GM23338 (cell line): ENCODE measurements around the gene TRMT2A. TPM values are rescaled to one million over a fixed set of nuclear protein-coding genes. Genes with fewer than 3 reads are reported as not detected.

Source experiments
- ATAC-seq: fragments of 200-7000 bp; cut with Tn5 transposase; 3 replicates; pipeline ENCODE4 v1.9.1; 2020
- DNase-seq: peaks from one replicate; pipeline ENCODE4 v3.0.0-alpha.2; 2015; ENCODE audit warnings: low spot score
- H2AFZ ChIP-seq: fragments of 200-600 bp; sonication (generic); 2 replicates; pipeline ENCODE4 v1.8.0; 2016; ENCODE audit warnings: antibody characterized with exemption, mild to moderate bottlenecking, moderate library complexity
- H3F3A ChIP-seq: fragments of 200-600 bp; sonication (generic); replicated peaks from 2 replicates; pipeline ENCODE4 v1.8.0; 2017; ENCODE audit warnings: antibody characterized with exemption, mixed run types, low read depth
- H3K27ac ChIP-seq: fragments of 200-600 bp; sonication (generic); 2 replicates; pipeline ENCODE4 v1.6.1; 2016; ENCODE audit warnings: low read depth
- H3K27me3 ChIP-seq: fragments of 200-600 bp; sonication (generic); 2 replicates; pipeline ENCODE4 v1.8.0; 2016; ENCODE audit warnings: mild to moderate bottlenecking, mixed run types, moderate library complexity; ENCODE audit not compliant: insufficient read depth
- H3K36me3 ChIP-seq: fragments of 200-600 bp; sonication (generic); 2 replicates; pipeline ENCODE4 v1.8.0; 2016; ENCODE audit warnings: mild to moderate bottlenecking; ENCODE audit not compliant: insufficient read depth
- H3K4me1 ChIP-seq: fragments of 200-600 bp; sonication (generic); 2 replicates; pipeline ENCODE4 v1.8.0; 2016; ENCODE audit warnings: mild to moderate bottlenecking, moderate library complexity; ENCODE audit not compliant: insufficient read depth
- H3K4me2 ChIP-seq: fragments of 200-600 bp; sonication (generic); 2 replicates; pipeline ENCODE4 v1.7.1; 2017; ENCODE audit warnings: mixed run types
- H3K4me3 ChIP-seq: fragments of 200-600 bp; sonication (generic); 2 replicates; pipeline ENCODE4 v1.6.1; 2016; ENCODE audit warnings: mixed run types
- H3K79me2 ChIP-seq: fragments of 200-600 bp; sonication (generic); replicated peaks from 2 replicates; pipeline ENCODE4 v1.8.0; 2017; ENCODE audit warnings: mild to moderate bottlenecking; ENCODE audit not compliant: insufficient read depth
- H3K9me2 ChIP-seq: fragments of 200-600 bp; sonication (generic); 2 replicates; pipeline ENCODE4 v1.8.0; 2017; ENCODE audit not compliant: insufficient read depth
- H4K20me1 ChIP-seq: fragments of 200-600 bp; sonication (generic); replicated peaks from 2 replicates; pipeline ENCODE4 v1.8.0; 2017; ENCODE audit warnings: mild to moderate bottlenecking; ENCODE audit not compliant: insufficient read depth
- H3K27ac Mint-ChIP-seq: 2 replicates; pipeline ENCODE4 v1.8.0; 2020; ENCODE audit warnings: inconsistent platforms, mild to moderate bottlenecking, moderate library complexity, mixed read lengths
- H3K27me3 Mint-ChIP-seq: 3 replicates; pipeline ENCODE4 v1.8.0; 2022; ENCODE audit warnings: low read depth, mild to moderate bottlenecking, moderate library complexity, mixed read lengths, inconsistent platforms; ENCODE audit not compliant: insufficient read depth, poor library complexity
- H3K36me3 Mint-ChIP-seq: 3 replicates; pipeline ENCODE4 v1.8.0; 2021; ENCODE audit warnings: low read depth, mild to moderate bottlenecking, inconsistent platforms, moderate library complexity, mixed read lengths
- H3K4me1 Mint-ChIP-seq: 3 replicates; pipeline ENCODE4 v1.8.0; 2020; ENCODE audit warnings: mild to moderate bottlenecking, inconsistent platforms, mixed read lengths
- H3K4me3 Mint-ChIP-seq: 3 replicates; pipeline ENCODE4 v1.8.0; 2021; ENCODE audit warnings: moderate library complexity, mild to moderate bottlenecking, inconsistent platforms, mixed read lengths
- H3K9me3 Mint-ChIP-seq: 3 replicates; pipeline ENCODE4 v1.8.0; 2020; ENCODE audit warnings: moderate library complexity, mild to moderate bottlenecking, inconsistent platforms, mixed read lengths
- CREB1 ChIP-seq: fragments of 250-450 bp; sonication (Bioruptor Pico); IDR thresholded peaks from 2 replicates; pipeline ENCODE4 v1.5.0; 2020; ENCODE audit warnings: low read depth, mild to moderate bottlenecking, moderate library complexity
- EZH2 ChIP-seq: fragments of 200-600 bp; sonication (generic); IDR thresholded peaks from one replicate; pipeline ENCODE4 v1.8.0; 2017; ENCODE audit warnings: antibody characterized with exemption, mild to moderate bottlenecking, low read depth; ENCODE audit not compliant: unreplicated experiment
- EZH2phosphoT487 ChIP-seq: fragments of 200-600 bp; sonication (generic); IDR thresholded peaks from one replicate; pipeline ENCODE4 v1.8.1; 2018; ENCODE audit warnings: antibody characterized with exemption; ENCODE audit not compliant: unreplicated experiment
- JUNB ChIP-seq: IDR thresholded peaks from one replicate; pipeline ENCODE4 v1.6.1; 2016; ENCODE audit warnings: antibody characterized with exemption; ENCODE audit not compliant: unreplicated experiment
- NANOG ChIP-seq: IDR thresholded peaks from 2 replicates; pipeline ENCODE4 v1.6.1; 2016; ENCODE audit warnings: antibody characterized with exemption, borderline replicate concordance
- STAT1 ChIP-seq: IDR thresholded peaks from one replicate; pipeline ENCODE4 v1.6.1; 2016; ENCODE audit warnings: antibody characterized with exemption; ENCODE audit not compliant: unreplicated experiment
- ZNF114 ChIP-seq: fragments of 250-450 bp; sonication (Bioruptor Pico); IDR thresholded peaks from 2 replicates; pipeline ENCODE4 v1.5.0; 2020; ENCODE audit warnings: mild to moderate bottlenecking, moderate library complexity
- ZNF331 ChIP-seq: fragments of 250-450 bp; sonication (Bioruptor Pico); IDR thresholded peaks from 2 replicates; pipeline ENCODE4 v1.5.0; 2020; ENCODE audit warnings: low read depth, mild to moderate bottlenecking, moderate library complexity
- polyA plus RNA-seq: library from polyadenylated mRNA; unstranded; fragments of >200 nt; fragmentation: Nextera tagmentation; extraction: Ambion mirVana; gene quantifications from 2 replicates; pipeline ENCODE4 v1.2.1, GENCODE V29; 2016
- total RNA-seq: library from RNA; depleted of rRNA; stranded (reverse); fragments of >200 nt; shearing (Covaris generic); gene quantifications from 2 replicates; pipeline ENCODE4 v1.2.3, GENCODE V29; 2014
- TF ChIP-seq, protein P1 (sequence below), 2 experiments: fragments of 200-600 bp in 1 of 2; sonication (generic) in 1 of 2; conservative IDR thresholded peaks; 2 replicates each; pipeline versions ENCODE4 v1.5.1 to v1.6.1; 2016 to 2017; ENCODE audit warnings: antibody characterized with exemption in 2 of 2, low read depth in 2 of 2, mild to moderate bottlenecking in 2 of 2, moderate library complexity in 1 of 2
- TF ChIP-seq, protein P2 (sequence below): IDR thresholded peaks from one replicate; pipeline ENCODE4 v1.6.1; 2018; ENCODE audit warnings: antibody characterized with exemption; ENCODE audit not compliant: unreplicated experiment
- TF ChIP-seq, protein P3 (sequence below): IDR thresholded peaks from 2 replicates; pipeline ENCODE4 v1.6.1; 2016; ENCODE audit warnings: antibody characterized with exemption

The TRMT2A gene
- total and polyA plus RNA-seq, 2 experiments from 2014 or later = 41.3 to 61.3 TPM

DNA sequence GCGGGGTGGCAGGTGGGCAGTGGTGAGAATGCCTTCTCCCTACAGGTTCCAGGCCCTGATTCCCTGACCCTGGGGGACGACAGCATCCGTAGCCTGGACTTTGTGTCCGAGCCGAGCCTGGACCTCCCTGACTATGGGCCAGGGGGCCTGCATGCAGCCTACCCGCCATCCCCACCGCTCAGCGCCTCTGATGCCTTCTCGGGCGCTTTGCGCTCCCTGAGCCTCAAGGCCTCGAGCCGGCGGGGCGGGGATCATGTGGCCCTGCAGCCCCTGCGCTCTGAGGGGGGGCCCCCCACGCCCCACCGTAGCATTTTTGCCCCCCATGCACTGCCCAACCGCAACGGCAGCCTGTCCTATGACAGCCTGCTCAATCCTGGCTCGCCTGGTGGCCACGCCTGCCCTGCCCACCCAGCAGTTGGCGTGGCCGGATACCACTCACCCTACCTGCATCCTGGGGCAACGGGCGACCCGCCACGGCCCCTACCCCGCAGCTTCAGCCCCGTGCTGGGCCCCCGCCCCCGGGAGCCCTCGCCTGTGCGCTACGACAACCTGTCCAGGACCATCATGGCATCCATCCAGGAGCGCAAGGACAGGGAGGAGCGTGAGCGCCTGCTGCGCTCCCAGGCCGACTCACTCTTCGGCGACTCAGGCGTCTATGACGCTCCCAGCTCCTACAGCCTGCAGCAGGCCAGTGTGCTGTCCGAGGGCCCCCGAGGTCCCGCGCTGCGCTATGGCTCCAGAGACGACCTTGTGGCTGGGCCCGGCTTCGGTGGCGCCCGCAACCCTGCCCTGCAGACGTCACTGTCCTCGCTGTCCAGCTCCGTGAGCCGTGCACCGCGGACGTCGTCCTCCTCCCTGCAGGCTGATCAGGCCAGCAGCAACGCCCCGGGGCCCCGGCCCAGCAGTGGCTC lies 25.9 kb upstream of the TRMT2A start (continued):
- TF ChIP-seq, protein P1, sequence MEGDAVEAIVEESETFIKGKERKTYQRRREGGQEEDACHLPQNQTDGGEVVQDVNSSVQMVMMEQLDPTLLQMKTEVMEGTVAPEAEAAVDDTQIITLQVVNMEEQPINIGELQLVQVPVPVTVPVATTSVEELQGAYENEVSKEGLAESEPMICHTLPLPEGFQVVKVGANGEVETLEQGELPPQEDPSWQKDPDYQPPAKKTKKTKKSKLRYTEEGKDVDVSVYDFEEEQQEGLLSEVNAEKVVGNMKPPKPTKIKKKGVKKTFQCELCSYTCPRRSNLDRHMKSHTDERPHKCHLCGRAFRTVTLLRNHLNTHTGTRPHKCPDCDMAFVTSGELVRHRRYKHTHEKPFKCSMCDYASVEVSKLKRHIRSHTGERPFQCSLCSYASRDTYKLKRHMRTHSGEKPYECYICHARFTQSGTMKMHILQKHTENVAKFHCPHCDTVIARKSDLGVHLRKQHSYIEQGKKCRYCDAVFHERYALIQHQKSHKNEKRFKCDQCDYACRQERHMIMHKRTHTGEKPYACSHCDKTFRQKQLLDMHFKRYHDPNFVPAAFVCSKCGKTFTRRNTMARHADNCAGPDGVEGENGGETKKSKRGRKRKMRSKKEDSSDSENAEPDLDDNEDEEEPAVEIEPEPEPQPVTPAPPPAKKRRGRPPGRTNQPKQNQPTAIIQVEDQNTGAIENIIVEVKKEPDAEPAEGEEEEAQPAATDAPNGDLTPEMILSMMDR (conservative IDR thresholded peaks at IDR 0.05; ENCODE audit: low read depth in 2 of 2) = no peak
- TF ChIP-seq, protein P2, sequence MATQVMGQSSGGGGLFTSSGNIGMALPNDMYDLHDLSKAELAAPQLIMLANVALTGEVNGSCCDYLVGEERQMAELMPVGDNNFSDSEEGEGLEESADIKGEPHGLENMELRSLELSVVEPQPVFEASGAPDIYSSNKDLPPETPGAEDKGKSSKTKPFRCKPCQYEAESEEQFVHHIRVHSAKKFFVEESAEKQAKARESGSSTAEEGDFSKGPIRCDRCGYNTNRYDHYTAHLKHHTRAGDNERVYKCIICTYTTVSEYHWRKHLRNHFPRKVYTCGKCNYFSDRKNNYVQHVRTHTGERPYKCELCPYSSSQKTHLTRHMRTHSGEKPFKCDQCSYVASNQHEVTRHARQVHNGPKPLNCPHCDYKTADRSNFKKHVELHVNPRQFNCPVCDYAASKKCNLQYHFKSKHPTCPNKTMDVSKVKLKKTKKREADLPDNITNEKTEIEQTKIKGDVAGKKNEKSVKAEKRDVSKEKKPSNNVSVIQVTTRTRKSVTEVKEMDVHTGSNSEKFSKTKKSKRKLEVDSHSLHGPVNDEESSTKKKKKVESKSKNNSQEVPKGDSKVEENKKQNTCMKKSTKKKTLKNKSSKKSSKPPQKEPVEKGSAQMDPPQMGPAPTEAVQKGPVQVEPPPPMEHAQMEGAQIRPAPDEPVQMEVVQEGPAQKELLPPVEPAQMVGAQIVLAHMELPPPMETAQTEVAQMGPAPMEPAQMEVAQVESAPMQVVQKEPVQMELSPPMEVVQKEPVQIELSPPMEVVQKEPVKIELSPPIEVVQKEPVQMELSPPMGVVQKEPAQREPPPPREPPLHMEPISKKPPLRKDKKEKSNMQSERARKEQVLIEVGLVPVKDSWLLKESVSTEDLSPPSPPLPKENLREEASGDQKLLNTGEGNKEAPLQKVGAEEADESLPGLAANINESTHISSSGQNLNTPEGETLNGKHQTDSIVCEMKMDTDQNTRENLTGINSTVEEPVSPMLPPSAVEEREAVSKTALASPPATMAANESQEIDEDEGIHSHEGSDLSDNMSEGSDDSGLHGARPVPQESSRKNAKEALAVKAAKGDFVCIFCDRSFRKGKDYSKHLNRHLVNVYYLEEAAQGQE = no peak
- TF ChIP-seq NANOG (no peak), EZH2 (no peak), ZNF114 (CRISPR knock-in tag) (no peak)
- TF ChIP-seq, protein P3, sequence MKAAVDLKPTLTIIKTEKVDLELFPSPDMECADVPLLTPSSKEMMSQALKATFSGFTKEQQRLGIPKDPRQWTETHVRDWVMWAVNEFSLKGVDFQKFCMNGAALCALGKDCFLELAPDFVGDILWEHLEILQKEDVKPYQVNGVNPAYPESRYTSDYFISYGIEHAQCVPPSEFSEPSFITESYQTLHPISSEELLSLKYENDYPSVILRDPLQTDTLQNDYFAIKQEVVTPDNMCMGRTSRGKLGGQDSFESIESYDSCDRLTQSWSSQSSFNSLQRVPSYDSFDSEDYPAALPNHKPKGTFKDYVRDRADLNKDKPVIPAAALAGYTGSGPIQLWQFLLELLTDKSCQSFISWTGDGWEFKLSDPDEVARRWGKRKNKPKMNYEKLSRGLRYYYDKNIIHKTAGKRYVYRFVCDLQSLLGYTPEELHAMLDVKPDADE = no peak

DNA sequence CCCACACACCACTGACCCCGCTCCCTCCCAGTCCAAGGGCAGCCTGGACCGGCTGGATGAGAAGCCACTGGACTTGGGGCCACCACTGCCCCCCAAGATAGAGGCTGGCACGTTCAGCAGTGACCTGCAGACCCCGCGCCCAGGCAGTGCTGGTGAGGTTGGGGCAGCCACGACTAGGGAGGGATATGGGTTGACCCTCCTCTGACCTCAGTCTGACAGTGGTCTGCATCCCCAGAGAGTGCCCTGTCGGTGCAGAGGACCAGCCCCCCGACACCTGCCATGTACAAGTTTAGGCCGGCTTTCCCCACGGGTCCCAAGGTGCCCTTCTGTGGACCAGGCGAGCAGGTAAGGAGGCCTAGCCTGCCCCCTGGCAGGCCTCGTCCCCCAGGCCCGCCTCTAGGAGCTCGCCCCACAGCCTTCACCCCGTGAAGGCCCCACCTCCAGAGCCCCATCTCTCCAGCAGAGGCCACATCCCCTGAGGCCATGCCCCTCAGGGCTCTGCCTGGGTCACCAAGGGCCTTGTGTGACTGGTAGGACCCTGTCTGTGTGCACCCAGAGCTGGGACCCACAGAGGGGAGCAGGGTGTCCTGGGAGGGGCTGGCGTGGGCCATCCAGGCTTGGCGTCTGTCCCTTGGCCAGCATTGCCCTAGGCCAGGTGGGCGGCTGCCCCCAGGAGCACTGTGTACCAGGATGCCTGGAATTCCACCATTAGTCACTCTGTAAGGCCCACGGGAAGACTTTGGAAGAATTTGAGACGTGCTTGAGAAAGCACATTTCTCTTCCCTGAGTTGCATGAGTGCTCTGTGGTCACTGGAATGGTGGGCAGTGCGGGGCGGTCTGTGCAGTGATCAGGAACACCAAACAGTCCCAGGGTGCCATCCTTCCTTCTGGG lies 24.4 kb upstream of the TRMT2A start:
- Histone ChIP-seq H3K36me3 (no peaks in the 10 kb centered on the region), H3K4me2 (no peak overlapping the region), H3F3A (no peaks in the 10 kb centered on the region), H3K27ac (no peak overlapping the region), H3K27me3 (no peaks in the 10 kb centered on the region), H3K4me3 (no peak overlapping the region), H4K20me1 (no peaks in the 10 kb centered on the region; the same call in 1 of the 2 replicates), H3K4me1 (no peaks in the 10 kb centered on the region), H3K79me2 (peaks cover 4% of the 10 kb centered on the region; the same call in 1 of the 2 replicates), H3K9me2 (no peaks in the 10 kb centered on the region), H2AFZ (no peak overlapping the region)
- Mint-ChIP-seq H3K4me1 (no peaks in the 10 kb centered on the region), H3K4me3 (no peak overlapping the region), H3K27me3 (peaks cover 7% of the 10 kb centered on the region), H3K36me3 (no peaks in the 10 kb centered on the region), H3K27ac (no peak overlapping the region), H3K9me3 (no peaks in the 10 kb centered on the region)
- DNase-seq (no peak), ATAC-seq (no peak)
- TF ChIP-seq EZH2 (no peak), JUNB (no peak), CREB1 (CRISPR knock-in tag) (no peak), EZH2phosphoT487 (no peak), NANOG (no peak), STAT1 (no peak), ZNF331 (CRISPR knock-in tag) (no peak)
- TF ChIP-seq, protein P1 (conservative IDR thresholded peaks at IDR 0.05; ENCODE audit: low read depth in 2 of 2) = no peak
